Kasumi-1 (cell line): ENCODE data around the gene GABRA5.
A peak's percentile ranks its signal among the peaks of the same experiment; 100 is the strongest.
"Not testable (repeated sequence)": the region's sequence is repeated elsewhere in the genome, so short reads cannot be mapped to it uniquely, and the experiment has no call there.

ENCODE experiments used
- DNase-seq, 2 experiments: peaks; one replicate each; lab custom pipeline; 2025; lab: John Stamatoyannopoulos, UW

Gene GABRA5

GRCh38 chr15:26866298-26867199 lies at the start of gene GABRA5:
TSS of gene GABRA5 (plus strand) at chr15:26867062. CDS start at chr15:26869249, 2,187 bp downstream.
- no peak for DNase-seq

- not testable (repeated sequence) for DNase-seq
Observed at GRCh38 chr15:26831191-26831590, 35.7 kb upstream of the GABRA5 start.

GRCh38 chr15:26831951-26832350 lies 34.9 kb upstream of the GABRA5 start:
- no peak for DNase-seq

GRCh38 chr15:26838742-26839460 lies 28.0 kb upstream of the GABRA5 start:
- DNase-seq = no peak

GRCh38 chr15:26841514-26841913 lies 25.3 kb upstream of the GABRA5 start:
- DNase-seq = no peak

GRCh38 chr15:26841941-26842340 lies 24.9 kb upstream of the GABRA5 start:
- DNase-seq = no peak

GRCh38 chr15:26842391-26842790 lies 24.5 kb upstream of the GABRA5 start:
- no peak for DNase-seq

GRCh38 chr15:26844901-26845300 lies 22.0 kb upstream of the GABRA5 start:
- DNase-seq = no peak

- DNase-seq = no peak
Observed at GRCh38 chr15:26848498-26848897, 18.4 kb upstream of the GABRA5 start.

- no peak for DNase-seq
Observed at GRCh38 chr15:26850161-26850560, 16.7 kb upstream of the GABRA5 start.

GRCh38 chr15:26852980-26853379 lies 13.9 kb upstream of the GABRA5 start:
- DNase-seq = no peak

- no peak for DNase-seq
Observed at GRCh38 chr15:26854435-26854834, 12.4 kb upstream of the GABRA5 start.

- DNase-seq = peak; percentile 4 to 12
Observed at GRCh38 chr15:26864664-26865191, 2.1 kb upstream of the GABRA5 start.

GRCh38 chr15:26867200-26868007 lies 542 bp downstream of the GABRA5 start:
- DNase-seq = no peak

GRCh38 chr15:26868029-26868685 lies 1.3 kb downstream of the GABRA5 start:
- no peak for DNase-seq

GRCh38 chr15:26869628-26870027 lies 2.8 kb downstream of the GABRA5 start:
- no peak for DNase-seq

- no peak for DNase-seq
Observed at GRCh38 chr15:26870346-26870745, 3.5 kb downstream of the GABRA5 start.

GRCh38 chr15:26872206-26872605 lies 5.3 kb downstream of the GABRA5 start:
- no peak for DNase-seq

- no peak for DNase-seq
Observed at GRCh38 chr15:26873846-26874245, 7.0 kb downstream of the GABRA5 start.

- no peak for DNase-seq
Observed at GRCh38 chr15:26874774-26875475, 8.1 kb downstream of the GABRA5 start.

- no peak for DNase-seq
Observed at GRCh38 chr15:26875476-26875850, 8.6 kb downstream of the GABRA5 start.
